Measurements from ENCODE around the gene CLCN4. TPM values are rescaled to one million over a fixed set of nuclear protein-coding genes. Genes with fewer than 3 reads are reported as not detected.

Gene CLCN4
- total and polyA plus RNA-seq, 10 of the 15 experiments (the other 5 are each of a cell fraction or from before 2014, with no cell fraction given) = 0.90 to 6.9 (median 2.9) TPM

DNA sequence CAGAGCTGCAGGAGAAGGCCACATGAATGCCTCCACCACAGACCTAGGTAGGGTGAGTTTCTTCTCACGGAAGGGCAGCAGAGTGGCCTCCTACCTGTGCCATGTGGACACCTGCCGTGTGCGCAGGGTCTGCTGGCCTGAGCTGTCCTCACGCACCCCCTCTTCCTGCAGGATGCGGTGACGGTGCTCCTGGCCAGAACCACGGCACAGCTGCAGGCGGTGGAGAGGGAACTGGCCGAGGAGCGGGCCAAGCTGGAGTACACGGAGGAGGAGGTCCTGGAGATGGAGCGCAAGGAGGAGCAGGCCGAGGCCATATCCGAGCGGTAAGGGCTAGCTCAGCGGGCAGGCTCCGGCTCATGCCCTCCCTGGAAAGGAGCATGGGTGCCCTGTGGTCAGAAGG, 28.4 kb upstream of the CLCN4 start:
- ChIA-PET RAD21 (ENCODE audit: unreplicated experiment) (no interaction called here), CTCF (interaction anchor here (1.1 kb wide), 1 partner anchor 131 kb away, joined by 3 read pairs; no protein-coding TSS in a partner anchor), SMC1A (ENCODE audit: uncharacterized antibody, unreplicated experiment) (no interaction called here), POLR2A (no interaction called here)
- in situ Hi-C loops (cut with MboI) = no loop called here
- intact Hi-C loops (cut with micrococcal nuclease; ENCODE audit: unreplicated experiment) = no loop called here
- FAIRE-seq = no peak
- Histone ChIP-seq H4K20me1 (ENCODE audit: control insufficient read depth, insufficient read depth) (no peaks in the 10 kb centered on the region), H2AFZ (ENCODE audit: control insufficient read depth, low read depth, low read length) (no peak overlapping the region), H3K27ac (ENCODE audit: control insufficient read depth, insufficient read depth) (no peak overlapping the region), H3K79me2 (ENCODE audit: control insufficient read depth, insufficient read depth, low read length) (no peaks in the 10 kb centered on the region), H3K4me2 (ENCODE audit: control insufficient read depth, insufficient read depth) (no peak overlapping the region), H3K9ac (ENCODE audit: control insufficient read depth, insufficient read depth, low read length) (no peak overlapping the region), H3K9me3 (replicated peaks; ENCODE audit: control insufficient read depth, insufficient read depth, low read length) (no peaks in the 10 kb centered on the region; the same call in 2 of the 3 replicates), H3K36me3 (ENCODE audit: control insufficient read depth in 2 of 2, insufficient read depth in 2 of 2, low read length in 1 of 2) (peaks cover 0 to 3% of the 10 kb centered on the region in 2 experiments; a peak in 2 of 4 replicates), H3K4me3 (no peak overlapping the region), H3K27me3 (replicated peaks in 1 of 2; ENCODE audit: control insufficient read depth in 2 of 2, insufficient read depth in 2 of 2, low read length in 1 of 2) (no peaks in the 10 kb centered on the region), H3K4me1 (ENCODE audit: control insufficient read depth, insufficient read depth, low read length) (no peaks in the 10 kb centered on the region)
- 77% methylated on average over 17 of the region's 17 CpGs for WGBS (ENCODE audit: insufficient coverage, insufficient replicate concordance, low lambda C conversion rate, missing lambda C conversion rate)
- no peak for ATAC-seq
- BruUV-seq (replicated peaks) = no TSS peak
- DNase-seq (ENCODE audit: low read depth, low spot score) = no peak
- TF ChIP-seq E2F4 (IDR thresholded peaks at IDR 0.05; ENCODE audit: low read depth, low read length) (no peak), GATAD2B (conservative IDR thresholded peaks at IDR 0.05; ENCODE audit: low read depth) (no peak), CUX1 (IDR thresholded peaks at IDR 0.05; ENCODE audit: insufficient replicate concordance, low read depth, low read length) (no peak), ZNF24 (IDR thresholded peaks at IDR 0.05) (no peak), E4F1 (IDR thresholded peaks at IDR 0.05; ENCODE audit: borderline replicate concordance, partially characterized antibody) (no peak), ZNF622 (IDR thresholded peaks at IDR 0.05) (no peak), NKRF (conservative IDR thresholded peaks at IDR 0.05) (no peak), TARDBP (IDR thresholded peaks at IDR 0.05; ENCODE audit: borderline replicate concordance) (no peak)
- TF ChIP-seq, protein P1, sequence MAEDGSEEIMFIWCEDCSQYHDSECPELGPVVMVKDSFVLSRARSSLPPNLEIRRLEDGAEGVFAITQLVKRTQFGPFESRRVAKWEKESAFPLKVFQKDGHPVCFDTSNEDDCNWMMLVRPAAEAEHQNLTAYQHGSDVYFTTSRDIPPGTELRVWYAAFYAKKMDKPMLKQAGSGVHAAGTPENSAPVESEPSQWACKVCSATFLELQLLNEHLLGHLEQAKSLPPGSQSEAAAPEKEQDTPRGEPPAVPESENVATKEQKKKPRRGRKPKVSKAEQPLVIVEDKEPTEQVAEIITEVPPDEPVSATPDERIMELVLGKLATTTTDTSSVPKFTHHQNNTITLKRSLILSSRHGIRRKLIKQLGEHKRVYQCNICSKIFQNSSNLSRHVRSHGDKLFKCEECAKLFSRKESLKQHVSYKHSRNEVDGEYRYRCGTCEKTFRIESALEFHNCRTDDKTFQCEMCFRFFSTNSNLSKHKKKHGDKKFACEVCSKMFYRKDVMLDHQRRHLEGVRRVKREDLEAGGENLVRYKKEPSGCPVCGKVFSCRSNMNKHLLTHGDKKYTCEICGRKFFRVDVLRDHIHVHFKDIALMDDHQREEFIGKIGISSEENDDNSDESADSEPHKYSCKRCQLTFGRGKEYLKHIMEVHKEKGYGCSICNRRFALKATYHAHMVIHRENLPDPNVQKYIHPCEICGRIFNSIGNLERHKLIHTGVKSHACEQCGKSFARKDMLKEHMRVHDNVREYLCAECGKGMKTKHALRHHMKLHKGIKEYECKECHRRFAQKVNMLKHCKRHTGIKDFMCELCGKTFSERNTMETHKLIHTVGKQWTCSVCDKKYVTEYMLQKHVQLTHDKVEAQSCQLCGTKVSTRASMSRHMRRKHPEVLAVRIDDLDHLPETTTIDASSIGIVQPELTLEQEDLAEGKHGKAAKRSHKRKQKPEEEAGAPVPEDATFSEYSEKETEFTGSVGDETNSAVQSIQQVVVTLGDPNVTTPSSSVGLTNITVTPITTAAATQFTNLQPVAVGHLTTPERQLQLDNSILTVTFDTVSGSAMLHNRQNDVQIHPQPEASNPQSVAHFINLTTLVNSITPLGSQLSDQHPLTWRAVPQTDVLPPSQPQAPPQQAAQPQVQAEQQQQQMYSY (CRISPR knock-in tag; IDR thresholded peaks at IDR 0.05) = no peak

All from GM12878 (cell line).